Fibroblast of lung (primary cell): Measurements from ENCODE around the gene LRRC58. TPM values are rescaled to one million over a fixed set of nuclear protein-coding genes. Genes with fewer than 3 reads are reported as not detected.
"Not testable (repeated sequence)": the region's sequence is repeated elsewhere in the genome, so short reads cannot be mapped to it uniquely, and the experiment has no call there.

ENCODE experiments used
- DNase-seq, 2 donors: peaks; one replicate each; pipeline versions ENCODE4 v3.0.0 to v3.0.0-alpha.2; 2010; ENCODE audit warnings: low read depth in 2 of 2
- H2AFZ ChIP-seq: 2 replicates; pipeline ENCODE4 v1.5.1; 2012; ENCODE audit warnings: low read length, control low read depth, inconsistent platforms
- H3K27ac ChIP-seq: 2 replicates; pipeline ENCODE4 v1.5.1; 2011; ENCODE audit warnings: low read length, control low read depth; ENCODE audit not compliant: insufficient read depth
- H3K27me3 ChIP-seq: 2 replicates; pipeline ENCODE4 v1.5.1; 2011; ENCODE audit warnings: mild to moderate bottlenecking, low read length; ENCODE audit not compliant: control insufficient read depth, insufficient read depth
- H3K36me3 ChIP-seq: 2 replicates; pipeline ENCODE4 v1.5.1; 2011; ENCODE audit warnings: low read length; ENCODE audit not compliant: control insufficient read depth, insufficient read depth
- H3K4me1 ChIP-seq: 2 replicates; pipeline ENCODE4 v1.5.1; 2011; ENCODE audit warnings: low read length; ENCODE audit not compliant: control insufficient read depth, insufficient read depth; ENCODE audit errors: extremely low read depth
- H3K4me2 ChIP-seq: 2 replicates; pipeline ENCODE4 v1.5.1; 2011; ENCODE audit warnings: low read length, control low read depth; ENCODE audit not compliant: insufficient read depth; ENCODE audit errors: extremely low read depth
- H3K4me3 ChIP-seq, 4 experiments: fragments of 200-600 bp in 1 of 4; sonication (generic) in 1 of 4; replicated peaks in 1 of 4; 2 replicates each; pipeline ENCODE4 v1.5.1; 2011 to 2016; ENCODE audit warnings: low read length in 4 of 4, low read depth in 3 of 4, mild to moderate bottlenecking in 3 of 4, control low read depth in 2 of 4, inconsistent platforms in 1 of 4, mixed read lengths in 1 of 4; ENCODE audit not compliant: insufficient read depth in 1 of 4; ENCODE audit errors: control extremely low read depth in 1 of 4
- H3K79me2 ChIP-seq: 2 replicates; pipeline ENCODE4 v1.5.1; 2012; ENCODE audit warnings: mild to moderate bottlenecking, low read length, inconsistent platforms; ENCODE audit not compliant: control insufficient read depth, insufficient read depth
- H3K9ac ChIP-seq: 2 replicates; pipeline ENCODE4 v1.5.1; 2011; ENCODE audit warnings: mild to moderate bottlenecking, low read length, control low read depth; ENCODE audit not compliant: insufficient read depth
- H3K9me3 ChIP-seq: 2 replicates; pipeline ENCODE4 v1.5.1; 2012; ENCODE audit warnings: low read depth, low read length; ENCODE audit not compliant: control insufficient read depth, insufficient read depth
- H4K20me1 ChIP-seq: 2 replicates; pipeline ENCODE4 v1.5.1; 2011; ENCODE audit warnings: low read length; ENCODE audit not compliant: control insufficient read depth, insufficient read depth; ENCODE audit errors: extremely low read depth
- CTCF ChIP-seq, 2 donors: IDR thresholded peaks in 1 of 2; conservative IDR thresholded peaks in 1 of 2; 1 replicate in 1 of 2; 2 replicates in 1 of 2; pipeline ENCODE4 v1.5.1; 2011 to 2012; ENCODE audit warnings: low read length in 2 of 2, control low read depth in 1 of 2, inconsistent platforms in 1 of 2, low read depth in 1 of 2, mild to moderate bottlenecking in 1 of 2
- EZH2 ChIP-seq: IDR thresholded peaks from 2 replicates; pipeline ENCODE4 v1.5.1; 2012; ENCODE audit warnings: low read length, control low read depth, mild to moderate bottlenecking; ENCODE audit errors: missing control alignments
- polyA plus RNA-seq, 2 donors: library from polyadenylated mRNA; depleted of rRNA in 1 of 2; stranded (reverse) in 1 of 2; unstranded in 1 of 2; fragments of >200 nt; gene quantifications; 2 replicates each; pipeline ENCODE4 v1.2.1, GENCODE V29; 2011 to 2012; ENCODE audit warnings: missing spikeins in 1 of 2
- total RNA-seq: library from RNA; depleted of rRNA; stranded (reverse); fragments of >200 nt; gene quantifications from 2 replicates; pipeline ENCODE4 v1.2.1, GENCODE V29; 2014

The LRRC58 gene
- total and polyA plus RNA-seq, 2 donors (not counting 1 experiment from before 2014, with no cell fraction given): 19.8 to 21.7 TPM

DNA sequence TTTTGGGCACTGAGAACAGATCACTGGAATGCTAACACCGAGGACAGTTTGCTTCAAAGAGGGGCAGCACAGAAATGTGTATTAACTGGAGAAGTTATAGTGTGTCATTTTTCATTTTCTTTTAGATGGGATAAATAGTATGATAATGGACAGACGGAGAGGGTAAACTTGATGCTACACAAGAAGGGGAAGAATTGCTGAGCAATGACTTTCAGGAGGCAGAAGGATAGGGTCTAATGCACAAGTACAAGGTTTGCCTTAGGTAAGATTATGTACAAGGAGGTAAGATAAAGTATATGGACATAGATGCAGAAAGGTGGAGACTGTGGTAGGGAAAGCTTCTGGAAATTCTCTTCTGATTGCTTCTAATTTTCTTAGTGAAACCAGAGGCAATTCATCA is 32.3 kb upstream of the LRRC58 start:
- TF ChIP-seq EZH2: no peak
- no peak for TF ChIP-seq CTCF (conservative IDR thresholded peaks at IDR 0.05 in 1 of 2, IDR thresholded peaks at IDR 0.05 in 1 of 2; ENCODE audit: low read depth in 1 of 2, low read length in 2 of 2)
- no peak overlapping the region for H3K27ac ChIP-seq

DNA sequence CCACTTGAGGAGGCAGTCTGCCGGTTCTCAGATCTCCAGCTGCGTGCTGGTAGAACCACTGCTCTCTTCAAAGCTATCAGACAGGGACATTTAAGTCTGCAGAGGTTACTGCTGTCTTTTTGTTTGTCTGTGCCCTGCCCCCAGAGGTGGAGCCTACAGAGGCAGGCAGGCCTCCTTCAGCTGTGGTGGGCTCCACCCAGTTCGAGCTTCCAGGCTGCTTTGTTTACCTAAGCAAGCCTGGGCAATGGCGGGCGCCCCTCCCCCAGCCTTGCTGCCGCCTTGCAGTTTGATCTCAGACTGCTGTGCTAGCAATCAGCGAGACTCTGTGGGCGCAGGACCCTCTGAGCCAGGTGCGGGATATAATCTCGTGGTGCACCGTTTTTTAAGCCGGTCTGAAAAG is 28.8 kb upstream of the LRRC58 start:
- not testable (repeated sequence) for DNase-seq, H2AFZ ChIP-seq, H3K4me3 ChIP-seq, H4K20me1 ChIP-seq, H3K9ac ChIP-seq, H3K27me3 ChIP-seq, H3K4me2 ChIP-seq, H3K4me1 ChIP-seq, H3K36me3 ChIP-seq, H3K27ac ChIP-seq, H3K79me2 ChIP-seq, H3K9me3 ChIP-seq

More for the DNA sequence above, 32.3 kb upstream of the LRRC58 start:
- Histone ChIP-seq H3K79me2 (no peaks in the 10 kb centered on the region), H3K9ac (no peak overlapping the region), H2AFZ (no peak overlapping the region), H3K36me3 (no peaks in the 10 kb centered on the region), H4K20me1 (no peaks in the 10 kb centered on the region), H3K4me2 (no peak overlapping the region), H3K4me3 (no peak overlapping the region), H3K27me3 (peaks cover 2% of the 10 kb centered on the region), H3K4me1 (no peaks in the 10 kb centered on the region), H3K9me3 (no peaks in the 10 kb centered on the region)
- no peak for DNase-seq

DNA sequence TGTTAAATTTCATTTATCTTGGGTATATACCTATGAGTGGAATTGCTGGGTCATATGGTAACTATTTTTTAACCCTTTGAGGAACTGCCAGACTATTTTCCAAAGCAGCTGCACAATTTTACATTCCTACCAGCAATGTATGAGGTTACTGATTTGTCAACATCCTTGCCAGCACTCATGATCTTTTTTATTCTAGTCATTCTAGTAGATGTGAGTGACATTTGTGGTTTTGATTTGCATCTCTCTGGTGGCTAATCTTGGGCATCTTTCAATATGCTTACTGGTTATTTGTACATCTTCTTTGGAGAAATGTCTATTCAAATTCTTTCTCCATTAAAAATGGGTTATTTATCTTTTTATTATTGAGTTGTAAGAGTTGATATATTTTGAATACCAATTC is 21.3 kb upstream of the LRRC58 start:
- no peak for DNase-seq
- Histone ChIP-seq H3K79me2 (no peaks in the 10 kb centered on the region), H3K4me1 (no peaks in the 10 kb centered on the region), H3K9me3 (no peaks in the 10 kb centered on the region), H3K36me3 (no peaks in the 10 kb centered on the region), H3K27ac (no peak overlapping the region), H3K4me3 (no peak overlapping the region), H3K4me2 (no peak overlapping the region), H4K20me1 (no peaks in the 10 kb centered on the region), H3K9ac (no peak overlapping the region), H3K27me3 (peaks cover 4% of the 10 kb centered on the region), H2AFZ (no peak overlapping the region)
- TF ChIP-seq EZH2 (no peak), CTCF (conservative IDR thresholded peaks at IDR 0.05 in 1 of 2, IDR thresholded peaks at IDR 0.05 in 1 of 2; ENCODE audit: low read depth in 1 of 2, low read length in 2 of 2) (no peak)
